HG02678 (cell line): Measurements from ENCODE around the gene ATP6AP1.

Experiments
- ATAC-seq: cut with Tn5 transposase; IDR thresholded peaks from one replicate; pipeline ENCODE4 v1.9.1; 2021; ENCODE audit warnings: mild to moderate bottlenecking, moderate library complexity; ENCODE audit not compliant: unreplicated experiment

ATP6AP1 gene

DNA sequence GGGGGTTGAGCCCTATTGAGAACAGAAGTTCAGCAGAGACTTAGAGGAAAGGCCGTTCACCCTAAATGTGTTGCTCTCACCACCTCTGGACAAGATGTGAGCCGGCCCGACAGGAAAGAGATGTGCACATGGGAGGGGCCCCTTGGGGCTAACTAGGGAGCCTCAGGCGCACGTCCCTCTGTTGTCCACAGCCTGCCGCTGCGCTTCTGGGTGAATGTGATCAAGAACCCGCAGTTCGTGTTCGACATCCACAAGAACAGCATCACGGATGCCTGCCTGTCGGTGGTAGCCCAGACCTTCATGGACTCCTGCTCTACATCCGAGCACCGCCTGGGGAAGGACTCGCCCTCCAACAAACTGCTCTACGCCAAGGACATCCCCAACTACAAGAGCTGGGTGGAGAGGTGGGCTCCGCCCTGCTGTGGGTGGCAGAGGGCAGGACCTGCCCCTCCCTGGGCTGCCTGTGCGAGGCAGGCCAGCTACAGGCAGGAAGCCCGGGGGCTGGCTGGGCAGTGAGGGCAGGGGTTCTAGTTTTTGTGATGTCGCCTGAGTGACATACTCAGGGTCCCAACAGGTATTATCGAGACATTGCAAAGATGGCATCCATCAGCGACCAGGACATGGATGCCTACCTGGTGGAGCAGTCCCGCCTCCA lies 42.6 kb downstream of the ATP6AP1 start:
- ATAC-seq: no peak

DNA sequence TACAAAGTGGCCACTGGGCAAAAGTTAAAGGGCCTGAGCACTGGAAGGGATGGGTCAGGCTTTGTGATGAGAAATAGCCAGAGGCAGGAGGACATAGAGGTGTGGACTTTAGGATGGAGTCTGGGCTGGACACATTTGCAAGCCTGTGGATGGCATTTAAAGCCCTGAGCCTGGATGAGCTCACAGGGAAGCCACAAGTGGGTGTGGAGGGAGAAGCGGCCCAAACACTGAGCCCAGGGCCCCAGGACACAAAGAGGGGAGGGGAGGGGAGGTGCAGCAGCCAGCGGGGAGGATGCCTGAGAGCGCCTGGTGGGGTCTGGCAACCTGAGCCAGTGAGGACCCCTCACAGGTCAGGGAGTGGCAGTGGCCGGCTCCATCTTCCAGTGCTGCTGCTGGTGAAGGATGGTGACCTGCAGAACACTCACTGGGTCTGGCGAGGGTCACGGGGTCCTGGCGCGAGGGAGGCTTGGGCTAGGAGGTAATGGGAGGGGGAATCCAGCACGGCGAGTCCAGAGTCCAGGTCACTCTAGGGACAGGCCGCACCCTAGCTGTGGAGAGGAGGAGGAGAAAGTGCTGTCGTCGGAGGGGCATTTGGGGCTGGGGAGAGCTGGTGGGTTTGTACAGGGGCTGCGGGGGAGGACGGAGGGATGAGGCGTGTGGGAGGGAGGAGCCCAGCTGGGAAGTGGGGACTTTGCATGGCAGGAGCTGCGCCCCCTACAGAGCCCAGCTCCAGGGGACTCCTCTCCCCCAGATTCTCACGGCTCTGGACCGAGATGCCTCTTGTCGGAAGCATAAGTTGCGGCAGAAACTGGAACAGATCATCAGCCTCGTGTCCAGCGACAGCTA lies 43.6 kb downstream of the ATP6AP1 start:
- no peak for ATAC-seq

DNA sequence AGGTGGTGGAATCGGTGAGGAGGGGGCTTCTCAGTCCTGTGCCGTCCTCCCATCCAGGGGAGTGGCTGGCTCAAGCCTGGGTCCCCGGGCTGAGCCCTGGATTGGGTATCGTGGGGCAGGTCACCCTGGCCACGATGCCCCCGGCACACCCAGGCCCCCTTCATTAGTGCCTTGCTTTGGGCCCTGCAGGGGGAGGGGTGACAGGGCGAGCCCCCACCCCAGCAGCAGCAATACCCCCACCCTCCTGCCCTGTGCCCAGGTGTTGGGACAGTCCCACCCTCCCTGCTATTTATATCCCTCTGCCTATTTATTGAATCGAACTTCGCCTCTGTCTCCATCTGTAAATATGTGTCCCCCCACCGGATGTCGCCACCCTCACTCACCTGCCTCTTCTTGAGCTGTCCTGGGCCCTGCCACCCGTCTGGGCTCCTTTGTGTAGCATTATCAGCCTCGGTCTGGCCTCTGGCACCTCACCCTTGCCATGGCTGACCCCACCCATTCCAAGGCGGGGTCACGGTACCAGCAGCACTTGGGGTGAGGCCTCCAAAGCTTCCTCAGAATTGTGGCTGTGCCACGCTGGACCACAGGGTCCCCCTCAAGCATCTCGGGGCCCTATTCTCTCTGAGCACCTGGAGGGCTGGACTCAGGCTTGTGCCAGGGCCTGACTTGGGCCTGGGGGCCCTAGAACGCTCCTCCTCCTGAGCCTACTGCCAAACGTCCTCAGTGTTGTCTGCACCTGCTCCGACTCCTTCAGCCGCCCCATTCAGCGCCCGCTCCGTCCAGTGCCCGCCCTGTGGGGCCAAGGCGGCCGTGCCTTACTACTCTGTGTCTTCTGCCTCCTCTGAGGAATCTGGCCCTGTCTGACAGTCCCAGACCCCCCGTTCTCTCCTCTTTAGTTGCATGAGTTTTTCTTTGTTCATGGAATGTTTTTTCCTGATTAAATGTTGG lies 44.5 kb downstream of the ATP6AP1 start:
- no peak for ATAC-seq

DNA sequence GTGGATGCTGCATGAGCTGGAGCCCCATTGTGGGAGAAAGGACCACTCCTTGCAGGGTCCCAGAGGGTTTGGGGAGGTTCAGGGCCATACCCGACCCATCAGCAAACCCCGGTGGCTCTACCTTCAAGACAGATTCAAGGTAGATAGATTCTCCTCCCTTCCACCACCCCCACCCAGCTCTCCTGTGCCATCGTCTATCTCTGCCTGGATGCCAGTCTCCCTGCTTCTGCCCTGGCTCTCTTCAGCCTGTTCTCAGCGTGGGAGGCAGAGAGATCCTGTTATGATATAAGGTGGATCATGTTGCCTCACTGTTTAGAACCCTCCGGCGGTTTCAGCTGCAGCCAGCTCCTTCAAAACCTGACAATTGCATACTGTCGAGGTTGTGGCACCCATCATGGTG lies 45.2 kb downstream of the ATP6AP1 start:
- no peak for ATAC-seq

DNA sequence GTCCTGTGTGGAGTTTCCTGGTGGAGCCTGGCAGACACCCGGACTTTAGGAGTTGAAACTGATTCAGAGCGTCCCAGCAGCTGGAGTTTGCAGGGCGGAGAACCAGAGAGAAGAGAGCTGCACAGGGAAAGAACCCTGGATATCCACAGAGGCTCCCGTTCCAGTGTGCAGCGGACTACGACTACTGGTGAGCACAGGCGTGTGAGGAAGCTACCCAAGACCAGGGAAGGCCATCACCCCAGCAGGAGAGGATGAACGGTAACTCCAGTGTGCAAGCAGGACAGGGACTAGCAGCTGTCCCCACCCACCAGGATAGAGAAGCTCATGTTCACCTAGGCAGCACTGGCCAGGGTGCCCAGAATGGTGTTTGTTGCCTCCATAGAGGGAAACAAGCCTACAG lies 48.3 kb downstream of the ATP6AP1 start:
- ATAC-seq: no peak

DNA sequence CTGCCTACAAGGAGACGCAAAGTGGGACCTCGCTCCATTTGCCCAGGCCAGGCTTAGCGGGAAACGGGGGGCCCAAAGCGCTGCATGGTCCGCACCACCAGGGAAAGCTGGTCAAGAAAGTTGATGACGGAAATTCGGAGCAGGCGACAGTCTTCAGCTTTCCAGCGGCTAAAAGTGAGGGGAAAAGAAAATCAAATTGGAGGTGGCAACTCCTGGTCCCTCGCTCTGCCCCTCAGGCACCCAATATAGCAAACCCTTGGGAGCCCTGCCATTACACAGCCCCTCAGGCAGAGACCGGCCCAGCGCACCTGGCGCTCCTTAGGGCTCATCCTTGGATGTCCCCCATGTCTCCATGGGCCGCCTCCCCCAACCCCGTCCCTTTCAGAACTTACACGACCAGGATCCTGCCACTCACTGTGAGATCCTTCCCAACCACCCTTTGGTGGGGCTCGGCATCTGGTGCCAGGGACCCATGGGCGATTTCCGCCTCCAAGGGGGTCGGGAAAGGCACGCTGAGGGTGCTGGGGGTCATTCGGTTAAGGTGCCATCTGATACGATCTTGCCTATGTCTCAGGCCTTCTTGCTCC lies 49.5 kb downstream of the ATP6AP1 start:
- no peak for ATAC-seq

DNA sequence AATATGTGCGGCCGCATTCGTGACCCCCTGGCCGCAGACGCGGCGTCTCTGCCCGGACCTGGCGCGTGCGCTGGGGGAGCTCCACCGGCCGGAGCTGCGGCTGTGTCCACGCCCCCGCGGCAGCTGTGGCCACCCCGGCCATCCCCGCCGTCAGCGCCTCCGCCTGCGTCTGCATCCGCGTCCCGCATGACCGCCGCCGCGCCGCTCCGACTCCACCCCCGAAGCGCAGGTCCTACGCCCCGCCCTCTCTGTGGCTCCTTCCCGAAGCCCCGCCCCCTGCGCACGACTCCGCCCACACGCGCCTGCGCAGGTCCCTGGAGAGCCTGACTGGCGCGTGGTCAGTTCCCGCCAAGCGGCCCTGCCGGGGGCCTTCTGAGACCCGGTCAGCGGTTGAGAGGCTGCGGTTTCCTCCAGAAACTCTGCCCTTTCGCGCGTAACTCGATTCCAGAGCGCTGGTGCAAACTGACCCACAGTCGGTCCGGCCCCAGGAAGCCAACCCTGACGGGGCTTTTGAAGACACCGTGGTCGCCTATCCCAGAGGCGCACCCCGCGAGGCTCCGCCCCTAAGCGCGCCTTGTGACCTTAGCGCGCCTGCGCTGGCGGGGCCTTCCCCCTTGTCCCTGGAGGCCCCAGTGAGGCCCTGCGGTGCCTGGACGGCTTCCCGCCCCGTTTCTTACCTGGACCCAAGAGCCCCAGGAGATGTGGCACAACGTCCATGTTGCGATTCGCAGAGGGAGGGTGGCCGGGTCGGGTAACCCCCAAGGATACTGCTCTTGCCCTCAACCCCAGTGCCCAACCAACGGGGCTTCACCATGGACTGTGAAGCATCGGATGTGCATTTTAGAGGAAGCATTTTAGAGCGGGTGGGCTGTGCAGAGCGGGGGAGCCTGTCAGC lies 50.5 kb downstream of the ATP6AP1 start, which contains the start of gene LAGE3:
Gene LAGE3 (minus strand): TSS at position 554 of the 895 bp plus-strand sequence. CDS start 366 bp downstream, at position 188.
- peak; percentile 88 for ATAC-seq

DNA sequence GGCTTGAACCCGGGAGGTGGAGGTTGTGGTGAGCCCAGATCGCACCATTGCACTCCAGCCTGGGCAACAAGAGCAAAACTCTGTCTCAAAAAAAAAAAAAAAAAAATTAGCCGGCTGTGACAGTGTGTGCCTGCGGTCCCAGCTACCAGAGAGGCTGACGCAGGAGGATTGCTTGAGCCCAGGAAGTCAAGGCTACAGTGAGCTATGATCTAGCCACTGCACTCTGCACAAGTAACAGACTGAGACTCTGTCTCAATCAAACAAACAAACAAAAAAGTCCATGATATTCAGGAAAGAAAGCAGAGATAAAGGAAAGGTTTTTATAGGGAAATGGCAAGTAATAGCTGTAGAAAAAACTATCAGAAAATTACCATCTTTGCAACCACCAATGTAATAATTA lies 52.7 kb downstream of the ATP6AP1 start:
- no peak for ATAC-seq

DNA sequence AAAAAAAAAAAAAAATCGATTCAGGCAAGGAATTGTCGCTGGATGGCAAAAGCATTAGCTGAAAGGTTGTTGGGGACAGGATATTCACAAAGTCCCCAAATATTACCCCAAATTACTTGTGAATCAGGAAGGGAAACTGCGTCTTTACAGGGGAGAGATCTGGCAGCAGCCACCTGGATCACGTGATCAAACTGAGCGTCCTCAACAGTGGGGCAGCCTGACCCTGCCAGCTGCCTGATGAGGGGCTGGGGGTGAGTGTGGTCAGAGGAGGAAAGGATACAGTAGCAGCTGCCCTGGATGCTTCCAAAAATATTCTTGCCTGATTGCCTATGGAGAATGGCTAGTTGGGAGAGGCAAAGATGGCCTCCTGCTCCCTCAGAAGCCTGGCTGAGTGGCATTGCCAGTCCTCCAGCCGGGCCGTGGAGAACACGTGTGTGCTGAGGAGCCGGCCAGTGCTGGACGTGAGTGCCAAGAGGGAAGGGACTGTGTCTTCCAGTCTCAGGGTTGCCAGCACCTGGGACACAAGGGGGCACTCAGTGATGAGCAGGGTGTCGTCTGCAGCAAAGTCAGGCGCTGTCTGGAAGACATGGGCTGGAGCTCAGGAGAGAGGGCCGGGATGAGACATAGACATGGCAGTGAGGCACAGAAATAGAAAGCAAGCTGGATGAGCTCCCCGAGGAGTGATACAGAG lies 53.6 kb downstream of the ATP6AP1 start:
- ATAC-seq: no peak

DNA sequence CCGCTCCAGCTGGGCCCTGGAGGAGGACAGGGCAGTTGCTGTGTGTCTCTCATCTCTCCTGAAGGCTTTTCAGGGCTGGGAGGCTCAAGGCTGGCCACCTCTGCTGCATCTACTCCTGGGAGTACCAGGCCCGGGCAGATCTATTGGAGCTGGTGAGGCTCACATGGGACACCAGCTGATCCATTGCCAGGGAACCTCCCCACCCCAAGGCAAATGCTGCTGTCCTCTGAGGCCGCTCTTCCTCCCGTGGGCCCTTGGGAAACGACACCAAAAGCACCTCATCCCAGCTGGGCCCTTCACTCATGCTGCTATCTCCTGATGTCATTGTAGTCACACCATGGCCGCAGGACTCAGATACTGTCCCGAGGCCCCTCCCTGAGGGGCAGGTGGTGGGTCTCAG lies 54.3 kb downstream of the ATP6AP1 start:
- no peak for ATAC-seq

DNA sequence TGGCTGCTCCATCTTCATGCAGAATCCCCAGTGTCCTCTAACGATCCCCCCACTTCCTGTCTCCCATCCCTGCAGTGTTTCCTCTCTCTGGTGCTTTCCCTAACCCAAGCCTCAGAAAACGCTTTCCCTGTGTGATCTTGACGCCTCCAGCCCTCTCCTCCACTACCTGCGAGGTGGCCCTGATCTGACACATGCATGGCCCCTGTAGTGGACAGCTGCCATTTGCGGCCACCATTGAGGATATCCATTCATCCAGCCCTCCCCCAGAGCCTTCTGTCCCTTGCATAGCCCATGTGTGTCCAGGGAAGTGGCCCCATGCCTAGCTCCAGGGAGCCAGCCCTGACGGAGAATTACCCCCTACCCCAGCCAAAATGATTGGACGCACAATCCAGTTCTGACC lies 54.8 kb downstream of the ATP6AP1 start:
- no peak for ATAC-seq

DNA sequence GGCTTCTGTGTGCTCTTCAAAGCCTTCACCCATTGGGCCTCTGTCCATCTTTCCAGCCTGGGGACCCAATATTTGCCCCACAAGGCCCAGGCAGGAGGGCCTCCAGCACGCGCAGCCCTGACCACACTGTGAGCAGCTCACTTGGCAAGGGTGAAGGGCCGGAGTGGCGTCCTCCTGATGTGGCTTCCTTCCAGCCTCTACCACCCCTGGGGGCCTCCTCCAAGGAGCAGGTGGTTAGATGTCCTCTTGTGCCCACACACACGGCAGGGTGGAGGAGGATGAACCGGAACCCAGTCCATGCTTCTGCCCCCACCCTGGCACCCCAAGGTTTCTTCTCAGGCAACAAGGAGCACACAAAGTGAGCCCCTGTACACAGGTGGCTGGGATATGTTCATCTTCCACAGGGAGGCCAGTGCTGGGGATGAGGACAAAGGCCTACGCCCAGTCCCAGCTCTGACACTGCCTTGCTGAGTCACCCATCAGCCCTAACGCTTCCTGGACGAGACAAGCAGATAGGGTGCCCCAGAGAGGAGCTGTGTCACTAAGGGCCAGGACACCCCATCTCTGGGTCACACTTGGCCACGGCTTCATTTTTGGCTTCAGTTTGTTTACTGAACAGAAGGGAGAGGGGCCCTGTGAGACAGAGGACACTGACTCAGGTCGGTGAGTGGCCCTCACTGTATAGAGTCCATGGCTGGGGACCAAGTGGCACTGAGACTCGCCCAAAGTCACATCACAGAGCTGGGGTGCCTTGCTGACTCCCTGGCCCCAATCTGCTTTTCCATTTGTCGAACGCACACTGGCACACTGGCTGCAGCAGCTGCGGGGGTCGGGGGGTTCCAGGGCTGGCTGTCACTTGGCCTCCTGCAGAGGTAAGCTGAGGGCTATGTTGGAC lies 56.0 kb downstream of the ATP6AP1 start:
- no peak for ATAC-seq

DNA sequence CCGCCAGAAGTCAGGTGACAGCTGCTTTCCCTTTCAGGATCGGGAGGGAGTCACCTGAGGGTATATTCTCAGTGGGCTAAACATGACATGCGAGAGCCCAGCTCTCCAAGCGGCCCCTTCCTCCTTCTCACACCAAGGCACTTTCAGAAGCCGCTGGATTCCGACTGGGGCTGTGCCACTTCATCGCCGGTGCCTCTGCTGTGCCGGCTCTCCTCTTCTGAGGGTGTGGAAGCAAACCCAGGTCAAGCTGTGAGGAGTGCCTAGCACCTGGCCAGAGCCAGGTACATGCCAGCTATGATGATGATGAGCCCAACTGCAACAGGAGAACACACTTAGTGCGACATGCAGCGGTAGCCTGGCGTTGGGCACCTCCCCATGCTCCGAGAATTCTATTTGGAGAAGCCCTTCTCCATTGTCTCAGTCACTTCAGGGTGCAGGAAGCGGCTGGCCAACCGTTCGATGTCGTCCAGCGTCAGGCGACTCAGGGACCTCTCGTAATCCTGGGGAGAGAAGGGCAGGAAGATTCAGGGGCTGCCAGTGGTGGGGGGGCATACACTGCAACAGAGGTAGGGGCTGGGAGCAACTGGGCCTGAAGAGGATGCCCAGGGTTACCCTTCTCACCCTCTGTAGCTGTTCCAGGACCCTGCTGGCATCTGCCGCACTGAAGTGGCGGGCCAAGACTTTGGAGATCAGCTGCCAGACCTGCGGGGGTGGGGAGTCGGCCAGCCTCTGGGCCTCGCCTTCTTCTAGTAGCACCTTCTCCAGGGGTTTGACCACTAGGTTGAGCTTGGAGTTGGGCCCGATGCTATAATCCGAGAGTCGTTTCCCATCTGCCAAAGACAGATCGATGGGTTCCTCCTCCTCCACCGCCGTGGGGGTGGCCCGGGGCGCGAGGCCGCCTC lies 56.9 kb downstream of the ATP6AP1 start:
- ATAC-seq: no peak

DNA sequence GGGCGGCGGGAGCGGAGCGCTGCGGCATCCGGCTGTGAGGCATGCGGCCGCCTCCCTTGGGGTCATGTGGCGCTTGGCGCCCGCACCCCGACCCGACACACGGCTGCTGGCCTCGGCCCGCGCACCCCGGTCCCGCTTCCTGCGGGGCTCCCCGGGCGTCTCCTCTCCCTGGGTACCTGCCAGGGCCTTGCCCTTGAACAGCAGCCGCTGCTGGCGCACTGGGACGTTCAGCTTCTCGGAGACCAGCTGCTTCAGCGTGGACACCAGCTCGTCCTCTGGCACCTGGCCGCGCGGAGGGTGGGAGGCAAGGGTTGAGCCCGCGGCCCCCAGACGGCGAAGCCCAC lies 57.5 kb downstream of the ATP6AP1 start:
- no peak for ATAC-seq
